ENCODE results near the gene LRRC9.

LRRC9 gene

GRCh38 chr14:59986556-59987059 lies 66.7 kb downstream of the LRRC9 start:
- no peak for TF ChIP-seq CTCF (IDR thresholded peaks at IDR 0.05; ENCODE audit: low read depth, low read length)
- TF ChIP-seq MAX (IDR thresholded peaks at IDR 0.05; ENCODE audit: low read depth, low read length), result no peak
- no peak for TF ChIP-seq MYC (IDR thresholded peaks at IDR 0.05; ENCODE audit: low read depth, low read length)
- no peak for TF ChIP-seq POLR2A (IDR thresholded peaks at IDR 0.05; ENCODE audit: extremely low read depth, insufficient read length)
- no peak for DNase-seq (ENCODE audit: low read depth)
- H3K4me3 ChIP-seq (ENCODE audit: low read depth, low read length), result no peak overlapping the region

- TF ChIP-seq MYC (IDR thresholded peaks at IDR 0.05; ENCODE audit: low read depth, low read length) (no peak), CTCF (IDR thresholded peaks at IDR 0.05; ENCODE audit: low read depth, low read length) (no peak), POLR2A (IDR thresholded peaks at IDR 0.05; ENCODE audit: extremely low read depth, insufficient read length) (no peak), MAX (IDR thresholded peaks at IDR 0.05; ENCODE audit: low read depth, low read length) (no peak)
- H3K4me3 ChIP-seq (ENCODE audit: low read depth, low read length), result no peak overlapping the region
- peak; percentile 16 for DNase-seq (ENCODE audit: low read depth)
Observed at GRCh38 chr14:59997449-59997848, 77.5 kb downstream of the LRRC9 start.

- DNase-seq (ENCODE audit: low read depth), result no peak
- no peak overlapping the region for H3K4me3 ChIP-seq (ENCODE audit: low read depth, low read length)
- TF ChIP-seq MAX (IDR thresholded peaks at IDR 0.05; ENCODE audit: low read depth, low read length), result no peak
- no peak for TF ChIP-seq MYC (IDR thresholded peaks at IDR 0.05; ENCODE audit: low read depth, low read length)
- TF ChIP-seq CTCF (IDR thresholded peaks at IDR 0.05; ENCODE audit: low read depth, low read length), result no peak
- TF ChIP-seq POLR2A (IDR thresholded peaks at IDR 0.05; ENCODE audit: extremely low read depth, insufficient read length), result no peak
Observed at GRCh38 chr14:59997966-59998365, 78.0 kb downstream of the LRRC9 start.

GRCh38 chr14:59998564-59998963 lies 78.6 kb downstream of the LRRC9 start:
- TF ChIP-seq MAX (IDR thresholded peaks at IDR 0.05; ENCODE audit: low read depth, low read length) (no peak), POLR2A (IDR thresholded peaks at IDR 0.05; ENCODE audit: extremely low read depth, insufficient read length) (no peak), MYC (IDR thresholded peaks at IDR 0.05; ENCODE audit: low read depth, low read length) (no peak), CTCF (IDR thresholded peaks at IDR 0.05; ENCODE audit: low read depth, low read length) (no peak)
- no peak overlapping the region for H3K4me3 ChIP-seq (ENCODE audit: low read depth, low read length)
- DNase-seq (ENCODE audit: low read depth), result no peak

- TF ChIP-seq CTCF (IDR thresholded peaks at IDR 0.05; ENCODE audit: low read depth, low read length) (no peak), MAX (IDR thresholded peaks at IDR 0.05; ENCODE audit: low read depth, low read length) (no peak), MYC (IDR thresholded peaks at IDR 0.05; ENCODE audit: low read depth, low read length) (no peak), POLR2A (IDR thresholded peaks at IDR 0.05; ENCODE audit: extremely low read depth, insufficient read length) (no peak)
- DNase-seq (ENCODE audit: low read depth), result no peak
- no peak overlapping the region for H3K4me3 ChIP-seq (ENCODE audit: low read depth, low read length)
Observed at GRCh38 chr14:60002819-60003492, 83.0 kb downstream of the LRRC9 start.

Data from NB4 (cell line).